Embryonic facial prominence (tissue), 1 donor: ENCODE data around the gene NUTM1.
"Not testable (repeated sequence)": the region's sequence is repeated elsewhere in the genome, so short reads cannot be mapped to it uniquely, and the experiment has no call there.

Source experiments
- DNase-seq: peaks from one replicate; pipeline ENCODE4 v3.0.0-alpha.2; 2016; ENCODE audit errors: extremely low spot score

Gene NUTM1

GRCh38 chr15:34365091-34365825 lies 22.1 kb downstream of the NUTM1 start:
- DNase-seq = no peak

DNA sequence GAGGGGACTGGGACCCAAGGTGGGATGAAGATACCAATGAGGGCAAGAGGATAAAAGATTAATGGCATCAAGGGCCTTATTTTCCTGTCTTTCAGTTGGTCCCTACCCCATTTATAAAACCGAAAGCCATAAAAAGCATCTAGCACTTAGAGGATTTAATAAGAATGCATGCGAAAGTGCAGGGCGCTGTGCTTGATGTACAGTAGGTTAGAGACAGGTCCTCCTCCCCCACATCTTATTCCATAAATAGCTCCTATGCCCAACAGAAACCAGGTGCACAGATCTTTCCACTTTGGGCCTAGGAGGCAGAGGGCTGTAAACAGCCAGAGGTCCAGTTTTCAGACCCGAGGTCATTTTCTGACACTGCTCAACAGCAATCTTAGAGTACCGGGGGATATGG lies 22.7 kb downstream of the NUTM1 start:
- no peak for DNase-seq

DNA sequence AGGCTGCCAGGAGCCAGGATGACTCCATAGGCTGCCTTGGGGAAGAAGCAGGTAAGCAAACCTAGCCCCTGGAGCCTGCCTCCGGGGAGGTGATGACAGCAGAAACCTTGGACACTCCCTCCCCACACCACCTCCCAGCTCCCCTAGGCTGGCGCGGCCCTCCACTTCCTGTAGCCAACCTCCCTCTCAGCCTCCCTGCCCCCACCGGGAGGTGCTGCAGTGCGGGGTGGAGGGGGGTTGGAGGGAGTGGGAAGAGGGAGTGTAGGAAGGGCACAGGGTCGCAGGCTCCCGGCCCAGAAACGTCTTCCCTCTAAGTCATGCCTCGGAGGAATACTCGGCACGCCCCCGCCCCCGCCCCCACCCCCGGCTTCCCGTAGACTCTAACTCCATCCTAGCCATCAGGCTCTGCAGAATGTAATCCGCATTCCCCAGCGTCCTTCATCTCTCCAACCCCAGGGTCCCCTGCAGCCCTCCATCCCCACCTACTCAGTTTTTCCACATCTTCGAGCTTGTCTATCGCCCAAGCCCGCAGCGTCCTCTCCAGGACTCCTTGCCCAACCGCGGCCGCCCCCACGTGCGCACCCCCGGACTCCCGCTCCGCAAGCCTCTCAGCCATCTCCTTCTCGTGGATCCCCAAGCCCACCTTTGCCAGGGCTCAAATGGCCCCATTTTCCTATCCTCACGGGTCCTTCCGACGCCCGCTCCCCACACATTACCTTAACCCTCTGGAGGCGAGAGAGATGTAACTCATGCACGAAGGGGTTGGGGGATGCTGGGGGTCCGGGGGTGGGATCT lies 23.4 kb downstream of the NUTM1 start:
- DNase-seq = no peak

DNA sequence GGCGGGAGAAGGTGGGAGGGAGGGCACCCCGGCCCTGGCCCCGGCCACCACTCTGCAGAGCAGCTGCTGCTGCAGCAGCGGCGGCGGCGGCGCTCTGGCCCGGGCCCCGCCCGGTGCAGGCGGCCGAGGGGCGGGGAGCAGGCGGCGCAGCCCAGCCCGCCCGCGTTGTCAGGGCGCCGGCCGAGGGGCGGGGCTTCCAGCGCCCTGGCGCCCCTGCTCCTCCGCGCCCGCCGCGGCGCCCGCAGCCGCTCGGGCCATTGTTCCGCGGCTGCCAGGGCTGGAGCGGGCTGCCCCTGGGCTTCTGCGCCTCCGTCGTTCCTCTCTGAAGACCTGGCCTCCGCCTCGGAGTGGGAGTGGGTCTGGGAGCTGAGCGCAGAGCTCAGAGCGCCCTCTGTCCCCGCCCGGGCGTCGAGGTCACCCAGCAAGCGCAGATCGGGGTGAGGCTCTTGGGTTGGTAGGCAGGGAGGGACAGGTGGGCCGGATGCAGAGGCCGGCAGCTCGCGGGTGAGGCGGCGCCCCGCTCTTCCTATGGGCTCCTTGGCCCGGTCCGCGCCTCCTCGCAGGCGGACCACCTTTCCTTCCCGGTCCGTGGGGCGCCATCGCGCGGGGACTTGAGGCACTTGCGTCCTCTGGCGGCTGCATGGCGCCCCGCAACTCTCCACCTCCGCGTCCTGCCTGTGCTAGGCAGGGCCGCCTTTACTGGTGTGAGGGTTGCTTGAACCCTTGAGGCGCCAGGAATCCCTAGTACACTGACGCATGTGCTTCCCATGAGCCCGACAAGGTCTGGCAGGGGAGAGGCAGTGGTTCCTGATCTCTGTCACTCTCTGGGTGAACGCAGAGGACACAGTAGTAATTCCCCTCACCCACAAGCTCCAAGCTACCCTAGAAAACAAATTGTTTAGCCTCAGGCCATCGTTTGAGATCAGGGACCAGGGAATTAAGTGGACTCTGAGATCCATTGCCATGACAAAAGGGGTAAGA lies 24.3 kb downstream of the NUTM1 start, which contains the start of gene LPCAT4:
Gene LPCAT4, minus strand, starts transcription at position 96 of the 981 bp plus-strand sequence. CDS start 96 bp downstream, outside the sequence.
- DNase-seq = peak; percentile 45

GRCh38 chr15:34370129-34370528 lies 27.0 kb downstream of the NUTM1 start:
- no peak for DNase-seq

- DNase-seq = no peak
These were observed 27.5 kb downstream of the NUTM1 start for GRCh38 chr15:34370643-34371042.

GRCh38 chr15:34373951-34374350 lies 30.8 kb downstream of the NUTM1 start:
- no peak for DNase-seq

DNA sequence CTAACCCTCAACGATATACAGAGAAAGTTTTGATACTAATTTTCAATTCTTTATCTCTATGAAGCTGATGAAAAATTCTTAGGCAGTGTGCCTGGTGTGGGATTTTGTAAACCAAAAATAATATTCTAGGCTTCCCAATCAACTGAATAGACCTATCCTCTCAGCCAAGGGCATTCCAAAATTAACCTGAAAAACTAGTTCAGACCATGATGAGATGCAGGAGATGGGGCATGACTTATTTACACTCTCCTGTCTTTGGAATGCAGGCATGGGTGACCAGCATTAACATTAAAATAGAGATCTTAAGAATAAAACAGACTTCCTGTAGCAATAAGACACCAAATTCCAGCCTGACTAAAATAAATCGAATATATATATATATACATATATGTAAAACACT lies 31.7 kb downstream of the NUTM1 start:
- no peak for DNase-seq

DNA sequence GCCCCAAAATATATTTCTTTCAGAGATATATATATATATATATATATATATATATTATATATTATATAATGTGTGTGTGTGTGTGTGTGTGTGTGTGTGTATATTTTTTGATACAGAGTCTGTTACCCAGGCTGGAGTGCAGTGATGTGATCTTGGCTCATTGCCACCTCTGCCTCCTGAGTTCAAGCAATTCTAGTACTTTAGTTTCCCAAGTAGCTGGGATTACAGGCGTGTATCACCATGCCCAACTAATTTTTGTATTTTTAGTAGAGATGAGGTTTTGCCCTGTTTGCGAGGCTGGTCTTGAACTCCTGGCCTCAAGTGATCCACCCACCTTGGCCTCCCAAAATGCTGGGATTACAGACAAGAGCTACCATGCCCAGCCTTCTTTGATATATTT lies 32.4 kb downstream of the NUTM1 start:
- DNase-seq = not testable (repeated sequence)

DNA sequence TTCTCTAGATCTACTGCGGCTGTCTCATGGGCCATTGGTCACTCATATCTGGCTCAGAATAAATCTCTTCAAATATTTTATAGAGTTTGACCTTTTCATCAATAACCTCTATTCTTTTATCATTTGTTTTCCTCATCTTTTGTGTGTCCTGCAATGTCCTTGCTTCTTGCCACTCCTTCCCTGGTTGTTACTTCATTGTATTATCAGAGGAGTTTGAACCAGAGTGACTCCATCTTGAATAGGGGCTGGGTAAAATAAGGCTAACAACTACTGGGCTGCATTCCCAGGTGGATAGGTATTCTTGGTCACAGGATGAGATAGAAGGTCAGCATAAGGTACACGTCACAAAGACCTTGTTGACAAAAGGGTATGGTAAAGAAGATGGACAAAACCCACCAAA lies 33.7 kb downstream of the NUTM1 start:
- no peak for DNase-seq

DNA sequence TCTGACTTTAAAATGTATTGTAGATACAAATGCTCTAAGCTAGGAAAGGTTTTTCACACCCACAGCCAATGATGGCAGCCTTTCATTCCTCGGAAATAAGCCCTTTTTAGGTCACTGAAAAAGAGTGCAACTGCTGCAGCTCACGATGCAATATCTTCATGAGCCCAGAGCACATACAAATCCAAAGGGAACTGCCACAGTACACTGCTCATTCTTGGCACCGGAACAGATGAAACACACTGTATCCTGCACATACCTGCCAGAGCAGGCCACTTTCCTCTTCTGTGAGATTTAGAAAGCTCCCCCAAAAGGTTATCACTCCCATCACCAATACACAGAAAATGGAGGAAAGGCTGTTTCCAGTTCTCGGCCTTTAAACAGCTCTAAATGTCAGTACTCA lies 37.4 kb downstream of the NUTM1 start:
- DNase-seq = not testable (repeated sequence)

DNA sequence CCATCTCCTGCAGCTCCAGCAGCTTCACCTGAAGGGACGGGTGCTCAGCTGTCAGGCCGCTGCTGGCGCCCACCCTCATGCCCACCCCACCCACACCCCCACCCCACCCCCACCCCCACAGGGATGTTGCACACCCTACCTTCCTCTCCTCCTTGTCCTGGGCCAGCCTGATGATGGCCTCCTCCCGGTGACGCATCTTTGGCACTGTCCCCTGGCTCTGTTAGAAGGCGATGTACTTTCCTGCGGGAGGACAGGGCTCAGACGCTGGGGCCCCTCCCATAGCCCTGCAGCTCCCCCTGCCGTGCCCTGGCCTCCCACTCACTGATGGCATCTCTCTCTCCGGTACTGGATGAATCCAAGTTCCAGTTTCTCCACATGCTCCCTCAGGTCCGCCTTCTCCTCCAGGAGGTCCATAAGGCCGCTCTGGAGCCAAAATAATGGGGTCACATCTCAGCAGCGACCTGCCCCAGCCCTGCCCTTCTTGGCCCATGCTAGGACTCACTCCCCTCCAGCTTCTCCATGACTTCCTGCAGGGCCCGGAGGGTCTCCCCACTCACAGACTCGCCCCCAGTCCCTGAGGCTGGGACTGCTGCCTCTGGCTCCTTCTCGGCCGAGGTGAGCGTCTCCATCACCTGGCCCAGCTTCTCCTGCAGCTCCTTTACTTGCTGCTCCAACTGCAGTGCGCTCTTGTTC lies 38.9 kb downstream of the NUTM1 start:
- DNase-seq = not testable (repeated sequence)

DNA sequence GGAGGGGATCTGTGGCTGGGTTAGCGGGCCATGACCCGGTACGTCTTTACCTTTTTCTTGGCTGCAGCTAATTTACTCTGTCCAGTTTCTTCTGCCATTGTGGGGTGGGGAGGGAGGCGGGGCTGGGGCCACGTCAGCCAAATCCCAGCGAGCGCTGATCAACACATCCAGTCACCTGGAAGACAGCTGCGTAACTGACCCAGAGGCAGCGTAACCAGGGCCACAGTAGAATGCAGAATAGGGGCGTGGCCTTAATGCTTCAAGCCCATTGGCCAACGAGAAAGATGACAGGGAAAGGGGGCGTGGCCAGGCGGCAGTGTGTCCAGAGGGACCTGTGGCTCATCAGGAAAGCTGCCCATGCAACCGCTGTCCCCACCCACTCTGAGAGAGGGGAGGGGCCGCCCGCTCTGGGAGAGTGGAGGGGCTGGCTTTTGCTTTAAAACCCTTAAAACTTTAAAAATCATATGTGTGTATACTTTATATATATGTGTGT lies 46.5 kb downstream of the NUTM1 start:
- not testable (repeated sequence) for DNase-seq

DNA sequence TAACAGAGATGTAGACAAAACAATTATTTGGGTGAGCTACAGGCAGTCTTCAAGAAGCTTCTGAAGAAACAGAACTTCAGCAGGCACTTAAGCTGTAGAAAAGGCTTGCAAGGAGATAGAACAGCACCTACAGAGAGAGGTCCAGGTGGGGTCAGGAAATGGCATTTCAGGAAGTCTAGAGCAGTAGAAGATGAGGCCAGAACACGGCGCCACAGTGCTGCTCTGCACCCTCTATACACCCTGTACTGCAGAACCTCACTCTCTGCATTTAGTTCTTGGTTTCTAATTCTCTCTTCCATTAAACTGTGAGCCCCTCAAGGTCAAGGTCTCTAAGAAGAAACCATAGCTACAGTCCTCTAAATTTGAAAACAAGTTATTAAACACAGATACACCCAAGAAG lies 49.9 kb downstream of the NUTM1 start:
- not testable (repeated sequence) for DNase-seq

GRCh38 chr15:34397637-34398259 lies 54.6 kb downstream of the NUTM1 start:
- DNase-seq = not testable (repeated sequence)

DNA sequence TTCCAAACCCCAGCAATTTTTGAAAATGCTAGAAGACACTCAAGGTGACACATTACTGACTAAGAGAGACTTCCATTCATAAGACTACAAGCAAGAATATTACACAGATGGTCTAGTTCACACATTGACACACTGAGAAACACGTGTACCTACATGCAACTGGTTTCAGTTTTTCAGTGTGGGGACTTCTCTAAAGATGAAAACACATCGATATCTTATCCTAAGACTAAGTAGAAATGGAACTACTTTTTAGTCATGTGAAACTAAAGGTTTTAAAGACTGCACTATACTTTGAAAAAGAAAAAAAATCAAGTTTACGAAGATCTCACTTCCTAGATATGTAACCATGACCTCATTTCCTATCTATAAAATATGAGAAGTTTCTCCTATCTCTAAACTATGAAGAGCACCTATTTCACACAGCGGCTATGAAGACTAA lies 60.1 kb downstream of the NUTM1 start:
- DNase-seq = not testable (repeated sequence)

DNA sequence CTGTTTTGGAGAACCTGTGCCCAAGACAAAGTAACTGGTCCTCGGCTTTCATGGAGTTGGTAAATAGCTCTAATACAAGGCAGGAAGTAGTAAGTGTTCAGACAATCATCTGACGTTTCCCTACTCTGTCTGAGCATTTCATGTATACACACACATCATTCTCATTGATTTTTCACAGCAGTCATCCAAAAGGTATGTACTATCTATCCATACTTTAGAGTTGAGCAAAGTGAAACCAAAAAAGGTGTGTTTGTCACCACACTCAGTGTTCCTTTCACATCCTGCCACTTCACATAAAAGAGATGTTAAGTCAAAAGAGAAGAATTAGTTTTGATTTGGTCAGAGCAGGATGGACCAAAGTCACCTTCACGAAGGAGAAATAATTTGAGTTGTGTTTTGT lies 60.8 kb downstream of the NUTM1 start:
- DNase-seq = not testable (repeated sequence)
